K562 (cell line): ENCODE data around the gene LRIT1. TPM values are rescaled to one million over a fixed set of nuclear protein-coding genes. Genes with fewer than 3 reads are reported as not detected.

Experiments
- ATAC-seq: fragments of 200-7000 bp; cut with Tn5 transposase; 3 replicates; pipeline ENCODE4 v1.9.1; 2020; ENCODE audit warnings: moderate library complexity
- BruUV-seq: library from RNA; stranded (reverse); fragments of 400-500 nt; replicated peaks from 2 replicates; lab custom pipeline; 2021; lab: Mats Ljungman, UMichigan
- CTCF ChIA-PET: fragments of 300-600 bp; formaldehyde crosslinking; extraction: SDS; loops from one replicate; lab custom pipeline; 2021; ENCODE audit warnings: low intra/inter-chr PET ratio; lab: Yijun Ruan, JAX
- POLR2A ChIA-PET: fragments of 300-600, 350-650 bp; sonication (Branson Sonifier 250); formaldehyde crosslinking; extraction: SDS; loops from one replicate; lab custom pipeline; 2021; ENCODE audit warnings: antibody characterized with exemption, inconsistent platforms; lab: Yijun Ruan, JAX
- DNase-seq, 4 experiments: peaks; one replicate each; pipeline versions ENCODE4 v3.0.0 to v3.0.0-alpha.2; 2011 to 2018; ENCODE audit warnings: low spot score in 3 of 4, mixed read lengths in 3 of 4; ENCODE audit errors: extremely low read depth in 1 of 4
- FAIRE-seq: peaks from 2 replicates; lab custom pipeline; 2011; peaks lifted over from hg19 to GRCh38; lab: Jason Lieb, UNC
- H2AFZ ChIP-seq: 2 replicates; pipeline ENCODE4 v1.6.0; 2011; ENCODE audit warnings: low read depth, low read length, control low read depth, inconsistent platforms
- H3K27ac ChIP-seq: fragments of 200-600 bp; 3 replicates; pipeline ENCODE4 v1.8.0; 2011; ENCODE audit warnings: low read depth, mild to moderate bottlenecking, control low read depth, inconsistent platforms, low read length, moderate library complexity, mixed read lengths; ENCODE audit errors: extremely low read depth
- H3K27me3 ChIP-seq, 2 experiments: fragments of 300-600 bp in 1 of 2; 2 replicates in 1 of 2; 3 replicates in 1 of 2; pipeline versions ENCODE4 v1.6.0 to v1.8.0; 2011; ENCODE audit warnings: inconsistent platforms in 2 of 2, low read length in 2 of 2, mild to moderate bottlenecking in 1 of 2, mixed read lengths in 1 of 2, moderate library complexity in 1 of 2; ENCODE audit not compliant: control insufficient read depth in 2 of 2, insufficient read depth in 2 of 2
- H3K36me3 ChIP-seq: fragments of 300-600 bp; 3 replicates; pipeline ENCODE4 v1.8.0; 2011; ENCODE audit warnings: mild to moderate bottlenecking, low read length, inconsistent platforms; ENCODE audit not compliant: control insufficient read depth, insufficient read depth
- H3K4me1 ChIP-seq, 2 experiments: fragments of 200-600 bp in 1 of 2; replicated peaks in 1 of 2; 2 replicates in 1 of 2; 3 replicates in 1 of 2; pipeline versions ENCODE4 v1.5.1 to v1.8.0; 2011; ENCODE audit warnings: inconsistent platforms in 2 of 2, low read length in 2 of 2, mild to moderate bottlenecking in 1 of 2, mixed read lengths in 1 of 2, moderate library complexity in 1 of 2; ENCODE audit not compliant: control insufficient read depth in 2 of 2, insufficient read depth in 2 of 2
- H3K4me2 ChIP-seq: 2 replicates; pipeline ENCODE4 v1.6.1; 2011; ENCODE audit warnings: low read length, control low read depth, inconsistent platforms, mixed read lengths; ENCODE audit not compliant: insufficient read depth
- H3K4me3 ChIP-seq: fragments of 200-600 bp; sonication (generic), shearing (Covaris generic); 2 replicates; pipeline ENCODE4 v1.5.1; 2016; ENCODE audit warnings: control low read depth, inconsistent platforms
- H3K79me2 ChIP-seq: fragments of 200-600 bp; 3 replicates; pipeline ENCODE4 v1.8.0; 2011; ENCODE audit warnings: low read length, inconsistent platforms; ENCODE audit not compliant: control insufficient read depth, insufficient read depth
- H3K9ac ChIP-seq, 2 experiments: 2 replicates each; pipeline versions ENCODE4 v1.6.0 to v1.6.1; 2011; ENCODE audit warnings: low read depth in 2 of 2, low read length in 2 of 2, control low read depth in 1 of 2, inconsistent platforms in 1 of 2, mild to moderate bottlenecking in 1 of 2, mixed read lengths in 1 of 2; ENCODE audit not compliant: insufficient read depth in 1 of 2
- H3K9me1 ChIP-seq: one replicate; pipeline ENCODE4 v1.6.0; 2011; ENCODE audit warnings: inconsistent platforms, mild to moderate bottlenecking, low read length, moderate library complexity; ENCODE audit not compliant: control insufficient read depth, insufficient read depth
- H3K9me3 ChIP-seq: replicated peaks from 2 replicates; pipeline ENCODE4 v1.5.1; 2011; ENCODE audit warnings: low read depth, low read length, inconsistent platforms; ENCODE audit not compliant: control insufficient read depth, insufficient read depth
- H4K20me1 ChIP-seq: replicated peaks from 2 replicates; pipeline ENCODE4 v1.6.1; 2011; ENCODE audit warnings: low read length, inconsistent platforms, mixed read lengths; ENCODE audit not compliant: control insufficient read depth, insufficient read depth
- CBX3 ChIP-seq, 2 experiments: IDR thresholded peaks; 1 replicate in 1 of 2; 2 replicates in 1 of 2; pipeline ENCODE4 v1.6.1; 2012; ENCODE audit warnings: inconsistent platforms in 2 of 2, low read length in 2 of 2, borderline replicate concordance in 1 of 2, control low read depth in 1 of 2
- KDM5B ChIP-seq: fragments of 200-600 bp; sonication (generic); IDR thresholded peaks from 2 replicates; pipeline ENCODE4 v1.6.1; 2012; ENCODE audit warnings: low read depth, mild to moderate bottlenecking, moderate library complexity, low read length, control low read depth, inconsistent platforms; ENCODE audit not compliant: insufficient replicate concordance
- L3MBTL2 ChIP-seq: fragments of 450-650 bp; IDR thresholded peaks from 2 replicates; pipeline ENCODE4 v1.6.1; 2016; ENCODE audit warnings: mild to moderate bottlenecking, moderate library complexity
- NFE2 ChIP-seq: IDR thresholded peaks from 2 replicates; pipeline ENCODE4 v1.6.1; 2014; ENCODE audit warnings: antibody characterized with exemption, low read depth
- NFRKB ChIP-seq: fragments of 450-650 bp; IDR thresholded peaks from 2 replicates; pipeline ENCODE4 v1.6.1; 2016; ENCODE audit warnings: low read depth
- PCBP1 ChIP-seq: fragments of 200-400 bp; formaldehyde crosslinking; IDR thresholded peaks from 2 replicates; pipeline ENCODE4 v1.6.1; 2018; ENCODE audit warnings: mild to moderate bottlenecking, low read depth, low read length; ENCODE audit not compliant: poor library complexity, severe bottlenecking
- RBM15 ChIP-seq: fragments of 200-400 bp; formaldehyde crosslinking; IDR thresholded peaks from 2 replicates; pipeline ENCODE4 v1.6.1; 2018; ENCODE audit warnings: mild to moderate bottlenecking, low read length, moderate library complexity; ENCODE audit not compliant: insufficient read depth
- SMARCC2 ChIP-seq: fragments of 450-650 bp; IDR thresholded peaks from 2 replicates; pipeline ENCODE4 v1.6.1; 2017; ENCODE audit warnings: antibody characterized with exemption, moderate library complexity, mild to moderate bottlenecking, low read depth
- XRCC3 ChIP-seq: fragments of 450-650 bp; IDR thresholded peaks from 2 replicates; pipeline ENCODE4 v1.6.1; 2017; ENCODE audit warnings: mild to moderate bottlenecking, moderate library complexity
- ZHX1 ChIP-seq: fragments of 150-350 bp; conservative IDR thresholded peaks from 2 replicates; pipeline ENCODE4 v1.6.1; 2014; ENCODE audit warnings: low read length
- ZNF143 ChIP-seq: sonication (generic); formaldehyde crosslinking; IDR thresholded peaks from 2 replicates; pipeline ENCODE4 v1.9.0; 2022; ENCODE audit warnings: mild to moderate bottlenecking, missing genetic modification reagents
- ZNF384 ChIP-seq: IDR thresholded peaks from 2 replicates; pipeline ENCODE4 v1.6.1; 2012; ENCODE audit warnings: low read depth, low read length, improper control_type of control experiment
- ZNF57 ChIP-seq: fragments of 450-650 bp; formaldehyde crosslinking; IDR thresholded peaks from 2 replicates; pipeline ENCODE4 v1.4.0; 2020; ENCODE audit warnings: mild to moderate bottlenecking, moderate library complexity
- whole genome bisulfite sequencing: fragments of 100-300 bp; shearing (Covaris generic); methylation state at CpG from one replicate; pipeline ENCODE4 v1.1.6; 2016; ENCODE audit warnings: low coverage, mixed read lengths; ENCODE audit not compliant: insufficient coverage; ENCODE audit errors: missing lambda C conversion rate; 5-methylcytosine and 5-hydroxymethylcytosine counted together
- in situ Hi-C: fragments of 300-500 bp; cut with MboI; formaldehyde crosslinking; loops from 4 replicates; pipeline ENCODE4 v1.15.0; 2018; ENCODE audit warnings: inconsistent platforms, mixed read lengths
- intact Hi-C: fragments of 100-400 bp; cut with micrococcal nuclease; formaldehyde crosslinking; loops from 2 replicates; pipeline ENCODE4 v1.14.2; 2022
- polyA plus RNA-seq, 8 experiments: library from polyadenylated mRNA; depleted of rRNA in 4 of 8; stranded (reverse) in 5 of 8; unstranded in 3 of 8; fragments of >200 nt; fragmentation: Nextera tagmentation in 2 of 8; fragmentation: Illumina TruSeq in 1 of 8; extraction: Ambion mirVana in 2 of 8; extraction: Trizol in 1 of 8; gene quantifications; 2 replicates each; pipeline versions ENCODE4 v1.2.1 to v1.2.3, GENCODE V29; 2011 to 2014; ENCODE audit warnings: inconsistent platforms in 1 of 8, missing spikeins in 1 of 8
- total RNA-seq, 7 experiments: library from RNA; depleted of rRNA in 6 of 7; stranded (reverse); fragments of >200 nt in 6 of 7; fragmentation: Illumina TruSeq in 2 of 7; extraction: Trizol in 2 of 7; gene quantifications; 2 replicates each; pipeline versions ENCODE4 v1.2.1 to v1.2.3, GENCODE V29; 2011 to 2021; ENCODE audit warnings: low replicate concordance in 1 of 7

LRIT1 gene
- total and polyA plus RNA-seq, 9 of the 15 experiments (the other 6 are each of a cell fraction or from before 2014, with no cell fraction given), result not detected

GRCh38 chr10:84232376-84232775 lies 9.0 kb downstream of the LRIT1 start:
- POLR2A ChIA-PET, result interaction anchor here (3.1 kb wide), 1 partner anchor 14 kb away, joined by 13 read pairs; the partner anchor contains the start of gene RGR
- Histone ChIP-seq H3K4me2 (no peak overlapping the region), H3K4me3 (no peak overlapping the region), H3K9me1 (no peaks in the 10 kb centered on the region), H3K27me3 (peaks cover 13 to 36% of the 10 kb centered on the region in 2 experiments; a peak in 4 of 5 replicates), H3K79me2 (no peaks in the 10 kb centered on the region), H3K36me3 (no peaks in the 10 kb centered on the region), H3K9ac (0 out of 4 replicates have a peak overlapping the region, but pooled peaks of 1 of the 2 experiments have one; percentile 12), H3K9me3 (no peaks in the 10 kb centered on the region), H3K4me1 (peaks cover 0 to 4% of the 10 kb centered on the region in 2 experiments; a peak in 2 of 5 replicates), H2AFZ (no peak overlapping the region), H3K27ac (no peak overlapping the region), H4K20me1 (no peaks in the 10 kb centered on the region)
- CTCF ChIA-PET, result no interaction called here
- in situ Hi-C loops (no loop called here), intact Hi-C loops (no loop called here)
- no peak for FAIRE-seq
- no TSS peak for BruUV-seq
- DNase-seq, result no peak
- WGBS, result 2% methylated on average over 10 of the region's 10 CpGs
- no peak; the same call in 2 of the 3 replicates for ATAC-seq
- no peak for TF ChIP-seq NFE2
- TF ChIP-seq NFRKB, result no peak
- TF ChIP-seq RBM15, result no peak
- TF ChIP-seq XRCC3, result no peak
- TF ChIP-seq L3MBTL2, result no peak
- no peak for TF ChIP-seq ZHX1
- TF ChIP-seq ZNF57 (CRISPR knock-in tag), result no peak
- TF ChIP-seq SMARCC2, result no peak
- TF ChIP-seq ZNF384, result no peak
- no peak for TF ChIP-seq KDM5B
- no peak for TF ChIP-seq ZNF143 (CRISPR knock-in tag)
- TF ChIP-seq PCBP1, result no peak
- TF ChIP-seq CBX3 (IDR thresholded peaks at IDR 0.05; ENCODE audit: borderline replicate concordance in 1 of 2, low read length in 2 of 2), result no peak
